Glomerular visceral epithelial cell (primary cell): ENCODE results near the gene CFAP206.

Experiments
- DNase-seq: peaks from one replicate; pipeline ENCODE4 v3.0.0-alpha.2; 2016; ENCODE audit errors: extremely low spot score

The CFAP206 gene, protein sequence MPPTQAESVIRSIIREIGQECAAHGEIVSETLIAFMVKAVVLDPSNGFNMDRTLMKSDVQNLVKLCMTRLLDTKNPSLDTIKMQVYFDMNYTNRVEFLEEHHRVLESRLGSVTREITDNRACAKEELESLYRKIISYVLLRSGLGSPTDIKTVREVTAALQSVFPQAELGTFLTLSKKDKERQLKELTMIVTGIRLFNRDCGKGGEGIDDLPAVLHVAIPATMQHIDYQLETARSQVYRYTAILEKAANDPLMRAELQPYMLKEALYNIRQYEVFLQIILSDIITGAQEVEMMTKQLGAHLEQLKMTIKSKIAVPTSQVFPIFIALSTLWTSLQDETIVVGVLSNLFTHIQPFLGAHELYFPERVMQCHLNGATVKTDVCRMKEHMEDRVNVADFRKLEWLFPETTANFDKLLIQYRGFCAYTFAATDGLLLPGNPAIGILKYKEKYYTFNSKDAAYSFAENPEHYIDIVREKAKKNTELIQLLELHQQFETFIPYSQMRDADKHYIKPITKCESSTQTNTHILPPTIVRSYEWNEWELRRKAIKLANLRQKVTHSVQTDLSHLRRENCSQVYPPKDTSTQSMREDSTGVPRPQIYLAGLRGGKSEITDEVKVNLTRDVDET

GRCh38 chr6:87407901-87408720 is at the start of gene CFAP206:
Gene CFAP206 (plus strand): TSS chr6:87407972. CDS start chr6:87409840, 1,868 bp downstream.
- DNase-seq, result peak; percentile 91

DNA sequence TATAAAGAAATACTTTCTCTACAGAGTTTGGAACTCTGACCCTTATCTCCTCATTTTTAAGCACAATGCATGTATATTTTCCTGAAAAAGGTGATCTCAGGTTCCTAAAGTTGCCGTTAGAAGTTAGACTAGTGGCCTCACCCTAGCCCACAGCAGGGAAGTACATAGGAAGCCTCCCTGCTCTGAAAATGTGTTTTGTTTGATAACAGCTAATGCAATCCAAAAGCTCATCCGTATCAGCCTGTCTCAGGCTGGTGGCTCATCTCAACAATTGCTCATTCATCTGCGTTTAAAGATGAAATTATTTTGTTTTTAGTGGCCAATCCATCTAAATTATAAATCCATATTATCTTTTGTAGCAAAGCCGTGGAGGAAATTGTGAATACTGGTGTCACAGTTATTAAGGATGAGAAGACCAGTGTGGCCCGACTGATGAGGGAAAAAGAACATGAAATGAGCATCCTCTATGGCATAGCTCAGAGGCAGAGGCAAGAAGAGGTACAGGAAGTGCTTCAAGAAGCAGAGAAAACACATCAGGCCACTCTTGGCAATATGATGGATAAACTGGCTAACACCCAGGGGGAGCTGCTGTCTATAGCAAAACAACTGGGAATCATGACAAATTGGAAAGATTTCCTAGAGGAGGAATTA is 43.0 kb upstream of the CFAP206 start:
- no peak for DNase-seq

- DNase-seq, result no peak
These were observed 41.5 kb upstream of the CFAP206 start for GRCh38 chr6:87366072-87366827.

DNA sequence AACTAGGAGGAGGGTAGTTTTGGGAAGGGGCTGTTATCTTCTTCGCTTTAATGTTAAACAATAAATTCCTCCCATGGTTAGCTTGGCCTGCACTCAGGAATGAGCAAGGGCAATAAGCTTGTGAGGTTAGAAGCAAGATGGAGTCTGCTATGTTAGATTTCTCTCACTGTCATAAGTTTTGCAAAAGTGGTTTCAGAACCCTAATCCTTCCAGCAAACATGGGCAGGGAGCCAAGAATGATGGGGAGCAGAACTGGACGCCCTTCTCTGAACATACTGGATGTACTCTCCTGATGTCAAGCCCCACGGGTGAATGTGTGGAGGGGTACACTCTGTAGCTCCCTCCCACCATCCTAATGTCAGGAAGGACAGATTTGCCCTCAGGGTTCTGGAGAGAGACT is 40.9 kb upstream of the CFAP206 start:
- DNase-seq, result no peak

- no peak for DNase-seq
These were observed 34.4 kb upstream of the CFAP206 start for GRCh38 chr6:87373377-87373776.

DNA sequence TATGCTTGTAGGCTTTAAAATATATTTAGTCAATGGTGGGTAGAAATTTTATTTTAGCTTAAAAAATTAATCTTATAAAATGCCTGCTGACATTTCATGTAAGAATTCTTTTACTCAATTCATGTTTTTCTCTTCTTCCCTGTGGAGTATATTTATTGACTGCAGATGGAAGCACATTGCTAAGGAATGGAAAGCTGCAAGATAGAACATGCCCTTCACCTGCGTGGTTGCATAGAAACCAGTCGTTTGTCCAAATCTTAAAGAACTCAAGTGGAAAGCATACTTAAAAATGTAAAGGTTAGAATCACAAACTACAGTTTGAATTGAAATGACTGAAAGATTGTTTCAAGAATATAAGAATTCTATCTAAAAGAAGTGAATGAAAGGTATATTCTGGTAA is 32.5 kb upstream of the CFAP206 start:
- DNase-seq, result no peak

- DNase-seq, result no peak
These were observed 31.1 kb upstream of the CFAP206 start for GRCh38 chr6:87376643-87377042.

DNA sequence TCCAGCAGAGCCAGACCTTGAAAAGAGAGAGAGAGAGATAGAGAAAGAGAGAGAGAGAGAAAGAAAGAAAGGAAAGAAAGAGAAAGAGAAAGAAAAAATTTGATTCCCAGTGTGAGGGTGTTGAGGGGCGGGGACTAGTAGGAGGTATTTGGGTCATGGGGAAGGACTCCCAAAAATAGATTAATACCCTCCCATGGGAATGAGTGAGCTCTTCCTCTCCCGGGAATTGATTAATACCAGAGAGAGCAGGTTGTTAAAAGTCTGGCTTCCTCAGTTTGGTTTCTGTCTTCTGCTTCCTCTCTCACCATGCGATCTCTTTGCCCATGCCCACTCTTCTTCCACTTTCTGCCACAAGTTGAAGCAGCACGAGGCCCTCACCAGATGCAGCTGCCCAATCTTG is 28.8 kb upstream of the CFAP206 start:
- DNase-seq, result no peak

DNA sequence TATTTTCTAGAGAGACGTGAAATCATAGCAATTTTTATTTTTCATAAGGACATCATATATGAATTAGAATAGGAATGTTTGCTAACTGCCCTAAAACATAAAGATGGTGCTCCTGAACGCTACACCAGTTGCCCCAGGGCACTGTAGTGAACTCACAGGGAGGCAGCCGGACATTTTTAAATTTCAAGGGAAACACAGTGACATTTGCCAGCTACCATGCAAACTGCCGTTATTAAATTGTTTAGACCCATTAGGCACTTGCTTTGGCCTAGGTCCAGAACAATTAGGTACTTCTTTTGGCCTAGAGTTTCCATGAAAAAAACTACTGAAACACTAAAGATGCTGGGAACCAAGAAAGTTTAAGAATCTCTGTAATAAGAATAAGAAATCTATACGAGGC is 24.9 kb upstream of the CFAP206 start:
- DNase-seq, result no peak

DNA sequence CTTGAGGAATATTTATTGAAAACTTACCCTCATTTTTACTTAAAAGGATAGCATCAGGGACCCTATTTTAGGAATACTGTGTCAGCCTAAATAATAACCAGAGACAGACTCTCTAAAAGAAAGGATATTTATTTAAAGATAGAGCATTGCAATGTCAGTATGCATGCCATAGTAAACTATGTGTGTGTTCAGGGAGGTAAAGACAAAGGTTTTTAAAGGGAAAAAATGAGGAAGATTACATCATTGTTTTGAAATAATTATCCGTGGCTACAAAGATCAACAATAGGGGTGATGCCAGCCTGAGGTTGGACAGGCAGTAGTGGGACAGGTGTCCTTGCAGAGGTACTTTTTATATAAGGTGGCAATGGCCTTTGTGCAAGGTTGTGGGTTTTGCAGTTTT is 23.7 kb upstream of the CFAP206 start:
- no peak for DNase-seq

GRCh38 chr6:87384449-87384848 is 23.3 kb upstream of the CFAP206 start:
- DNase-seq, result no peak

DNA sequence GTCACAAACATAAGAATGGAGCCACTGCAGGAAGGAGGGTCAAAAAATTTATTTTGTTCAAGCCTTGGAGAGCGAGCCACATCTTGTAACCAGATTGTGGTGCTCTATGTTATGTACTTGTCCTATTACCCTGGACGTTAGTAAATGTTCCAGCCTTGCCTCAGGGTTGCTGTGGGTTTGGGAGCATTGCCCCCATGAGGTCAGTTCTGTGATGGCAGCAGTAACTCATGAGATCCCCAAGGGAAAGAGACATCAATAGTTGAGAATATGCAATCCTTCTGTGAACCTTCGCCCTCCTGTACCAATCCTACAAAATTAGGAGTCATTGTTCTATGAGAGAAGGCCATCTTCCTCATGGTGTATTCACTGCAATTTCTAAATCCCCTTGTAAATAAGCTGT is 16.4 kb upstream of the CFAP206 start:
- peak; percentile 45 for DNase-seq

- DNase-seq, result peak; percentile 69
These were observed 14.6 kb upstream of the CFAP206 start for GRCh38 chr6:87393026-87393622.

DNA sequence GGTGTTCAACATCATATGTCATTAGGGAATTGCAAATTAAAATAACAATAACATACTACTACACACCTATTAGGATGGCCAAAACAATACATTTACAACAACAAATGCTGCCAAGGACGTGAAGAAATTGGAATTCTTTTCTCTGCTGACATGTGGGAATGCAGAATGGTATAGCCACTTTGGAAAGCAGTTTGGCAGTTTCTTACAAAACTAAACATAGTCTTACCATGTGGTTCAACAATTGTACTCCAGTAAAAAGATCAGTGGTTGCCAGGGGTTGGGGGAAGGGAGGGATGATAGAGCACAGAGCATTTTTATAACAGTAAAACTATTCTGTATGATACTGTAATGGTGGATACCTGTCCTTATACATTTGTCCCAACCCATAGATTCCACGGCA is 12.3 kb upstream of the CFAP206 start:
- no peak for DNase-seq

DNA sequence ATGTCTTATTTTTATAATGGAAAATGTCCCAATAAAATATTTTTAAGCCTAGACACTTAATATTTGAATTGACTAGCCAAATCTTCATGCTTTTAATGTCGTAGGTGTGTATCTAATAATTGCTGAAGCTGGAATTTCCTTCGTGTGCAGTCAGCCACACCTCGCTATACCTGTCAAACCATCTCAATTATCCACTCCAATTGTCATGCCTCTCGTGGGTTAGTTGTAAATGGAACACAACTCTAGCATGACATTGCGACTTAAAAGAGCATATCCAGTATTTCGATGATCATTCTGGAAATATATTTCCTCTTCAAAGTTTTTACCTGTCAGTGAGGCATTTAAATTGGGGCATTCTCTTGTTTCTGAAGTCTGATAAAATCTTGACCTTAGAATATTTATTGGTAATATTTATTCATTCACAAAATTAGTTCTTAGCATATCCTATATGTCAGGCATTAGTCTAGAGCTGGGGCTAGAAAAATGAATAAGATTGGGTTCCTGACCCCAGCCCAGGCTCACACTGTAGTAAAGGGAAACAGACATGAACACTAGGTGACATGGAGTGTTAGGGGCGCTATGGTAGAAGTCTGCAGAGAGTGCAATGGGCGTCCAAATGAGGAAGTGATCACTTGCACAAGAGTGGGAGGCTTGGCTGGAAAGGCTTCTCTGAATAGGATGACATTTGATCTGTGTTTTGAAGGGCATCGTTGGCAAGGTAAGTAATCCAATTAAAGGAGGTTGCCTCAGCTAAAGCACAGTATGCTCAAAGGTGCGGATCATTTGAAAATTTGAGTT is 11.0 kb upstream of the CFAP206 start:
- DNase-seq, result no peak

DNA sequence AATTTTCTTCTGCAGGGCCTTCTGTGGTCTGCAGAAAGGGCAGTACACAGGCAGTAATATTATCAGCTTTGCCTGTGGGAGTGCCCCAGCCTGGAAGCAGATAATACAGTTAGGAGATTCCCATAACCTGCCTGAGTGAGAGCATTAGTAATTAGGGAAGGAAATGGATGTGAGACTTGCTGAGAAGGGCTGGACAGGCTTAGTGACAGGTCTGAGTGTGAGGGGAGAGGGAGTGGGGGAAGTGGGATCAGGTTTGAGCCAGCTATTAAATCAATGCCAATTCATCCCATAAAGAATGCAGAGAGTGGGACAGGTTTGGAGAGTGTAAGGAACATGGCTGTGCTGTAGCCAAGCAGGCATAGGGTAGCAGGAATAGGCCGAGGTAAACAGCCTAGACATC is 10.1 kb upstream of the CFAP206 start:
- no peak for DNase-seq

DNA sequence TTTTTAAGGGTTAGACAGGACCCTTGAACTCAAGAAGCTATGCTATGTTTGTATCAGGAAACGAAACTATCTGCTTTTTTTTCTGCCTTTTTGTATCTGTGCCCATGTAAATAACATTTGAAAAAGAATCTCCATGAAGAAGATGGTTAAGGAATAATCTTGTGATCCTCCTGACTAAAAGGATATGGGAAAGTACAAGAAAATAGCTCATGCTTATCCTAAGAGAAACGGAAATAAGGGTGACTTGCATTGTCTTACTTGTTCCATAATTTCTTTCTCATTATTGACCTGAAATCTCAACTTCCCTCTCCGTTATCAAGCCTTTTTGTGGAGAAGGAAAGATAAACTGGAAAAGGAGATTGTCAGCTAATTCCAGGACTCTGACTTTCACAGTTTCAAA is 5.9 kb upstream of the CFAP206 start:
- DNase-seq, result no peak

- DNase-seq, result peak; percentile 56
These were observed 241 bp upstream of the CFAP206 start for GRCh38 chr6:87407561-87407900.

- DNase-seq, result no peak
These were observed 966 bp downstream of the CFAP206 start for GRCh38 chr6:87408721-87409155.

- DNase-seq, result no peak
These were observed 11.5 kb downstream of the CFAP206 start for GRCh38 chr6:87419266-87419665.
